ENCODE data around the gene TRMU.

TRMU gene

GRCh38 chr22:46299101-46299500, 36.4 kb upstream of the TRMU start:
- TF ChIP-seq CTCF (IDR thresholded peaks at IDR 0.05; ENCODE audit: low read depth, low read length, missing control alignments): no peak
- no peak overlapping the region for H3K4me3 ChIP-seq (ENCODE audit: low read depth, low read length)
- in situ Hi-C loops (cut with HindIII; ENCODE audit: low pct_ligation_motif_present, low sequenced_read_pairs): no loop called here

GRCh38 chr22:46300491-46300890, 35.0 kb upstream of the TRMU start:
- TF ChIP-seq CTCF (IDR thresholded peaks at IDR 0.05; ENCODE audit: low read depth, low read length, missing control alignments): no peak
- H3K27me3 ChIP-seq (replicated peaks): no peaks in the 10 kb centered on the region

More at GRCh38 chr22:46299101-46299500, 36.4 kb upstream of the TRMU start:
- no peaks in the 10 kb centered on the region for H3K36me3 ChIP-seq (replicated peaks)
- no peak for DNase-seq
- no peaks in the 10 kb centered on the region for H3K27me3 ChIP-seq (replicated peaks)
- H3K27ac ChIP-seq: no peak overlapping the region

GRCh38 chr22:46303347-46303965, 32.1 kb upstream of the TRMU start:
- Histone ChIP-seq H3K27ac (no peak overlapping the region), H3K4me3 (ENCODE audit: low read depth, low read length) (no peak overlapping the region), H3K36me3 (replicated peaks) (no peaks in the 10 kb centered on the region), H3K27me3 (replicated peaks) (no peaks in the 10 kb centered on the region)
- no peak for DNase-seq
- in situ Hi-C loops (cut with HindIII; ENCODE audit: low pct_ligation_motif_present, low sequenced_read_pairs): loop anchor here (25.0 kb wide), 1 partner anchor 166 kb away; no protein-coding TSS in a partner anchor
- no peak for TF ChIP-seq CTCF (IDR thresholded peaks at IDR 0.05; ENCODE audit: low read depth, low read length, missing control alignments)

More at GRCh38 chr22:46300491-46300890, 35.0 kb upstream of the TRMU start:
- Histone ChIP-seq H3K27ac (no peak overlapping the region), H3K36me3 (replicated peaks) (no peaks in the 10 kb centered on the region), H3K4me3 (ENCODE audit: low read depth, low read length) (no peak overlapping the region)
- in situ Hi-C loops (cut with HindIII; ENCODE audit: low pct_ligation_motif_present, low sequenced_read_pairs): loop anchor here (25.0 kb wide), 1 partner anchor 163 kb away; no protein-coding TSS in a partner anchor
- DNase-seq: no peak

GRCh38 chr22:46308283-46308988, 27.1 kb upstream of the TRMU start:
- DNase-seq: no peak
- Histone ChIP-seq H3K4me3 (ENCODE audit: low read depth, low read length) (no peak overlapping the region), H3K27ac (no peak overlapping the region), H3K27me3 (replicated peaks) (no peaks in the 10 kb centered on the region), H3K36me3 (replicated peaks) (no peaks in the 10 kb centered on the region)
- in situ Hi-C loops (cut with HindIII; ENCODE audit: low pct_ligation_motif_present, low sequenced_read_pairs): loop anchor here (25.0 kb wide), 1 partner anchor 171 kb away; no protein-coding TSS in a partner anchor
- TF ChIP-seq CTCF (IDR thresholded peaks at IDR 0.05; ENCODE audit: low read depth, low read length, missing control alignments): no peak

GRCh38 chr22:46309526-46310085, 25.9 kb upstream of the TRMU start:
- Histone ChIP-seq H3K27ac (no peak overlapping the region), H3K27me3 (replicated peaks) (no peaks in the 10 kb centered on the region), H3K4me3 (ENCODE audit: low read depth, low read length) (no peak overlapping the region), H3K36me3 (replicated peaks) (no peaks in the 10 kb centered on the region)
- no peak for DNase-seq
- in situ Hi-C loops (cut with HindIII; ENCODE audit: low pct_ligation_motif_present, low sequenced_read_pairs): loop anchor here (25.0 kb wide), 1 partner anchor 172 kb away; no protein-coding TSS in a partner anchor
- TF ChIP-seq CTCF (IDR thresholded peaks at IDR 0.05; ENCODE audit: low read depth, low read length, missing control alignments): no peak

Data from brain microvascular endothelial cell (primary cell).